ENCODE data around the gene SHB.

Gene SHB

DNA sequence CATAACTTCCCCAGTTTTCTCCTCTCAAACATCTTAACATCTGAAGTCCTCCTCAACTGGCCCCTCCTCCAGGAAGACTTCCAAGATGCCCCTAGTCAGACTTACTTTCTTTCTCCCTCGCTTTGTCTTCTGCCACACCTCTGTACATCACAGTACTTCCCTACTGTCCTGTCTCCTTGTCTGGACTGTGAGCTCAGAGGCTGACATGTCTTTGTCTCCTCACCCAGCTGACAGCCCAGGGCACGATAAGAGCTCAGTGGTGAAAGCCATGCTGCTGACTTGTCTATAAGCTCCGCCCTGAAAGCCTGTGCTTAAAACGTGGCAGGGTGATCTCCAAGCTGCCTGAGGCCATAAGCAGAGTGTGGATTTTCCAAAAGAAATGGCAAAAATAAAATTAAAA, 132.1 kb downstream of the SHB start:
- Histone ChIP-seq H3K36me3 (replicated peaks; ENCODE audit: insufficient read depth, low read length) (no peaks in the 10 kb centered on the region), H2AFZ (ENCODE audit: low read length) (no peak overlapping the region), H3K4me2 (ENCODE audit: low read depth, low read length) (no peak overlapping the region), H3F3A (ENCODE audit: insufficient read depth, low read length) (no peaks in the 10 kb centered on the region), H3K9me3 (replicated peaks; ENCODE audit: insufficient read depth, low read length) (no peaks in the 10 kb centered on the region), H3K9me2 (replicated peaks; ENCODE audit: insufficient read depth, low read length) (no peaks in the 10 kb centered on the region), H4K20me1 (ENCODE audit: insufficient read depth, low read length) (no peaks in the 10 kb centered on the region), H3K4me1 (ENCODE audit: low read length) (no peaks in the 10 kb centered on the region), H3K79me2 (ENCODE audit: low read length) (no peaks in the 10 kb centered on the region), H3K27me3 (replicated peaks; ENCODE audit: insufficient read depth, low read length) (no peaks in the 10 kb centered on the region), H3K27ac (ENCODE audit: low read length) (no peak overlapping the region), H3K4me3 (ENCODE audit: low read length) (no peak overlapping the region), H3K9ac (ENCODE audit: low read length) (no peak overlapping the region)
- DNase-seq, result no peak
- TF ChIP-seq EZH2phosphoT487 (IDR thresholded peaks at IDR 0.05; ENCODE audit: low read length) (no peak), EZH2 (optimal IDR thresholded peaks at IDR 0.05; ENCODE audit: low read depth, low read length) (no peak)
- TF ChIP-seq, protein P1, sequence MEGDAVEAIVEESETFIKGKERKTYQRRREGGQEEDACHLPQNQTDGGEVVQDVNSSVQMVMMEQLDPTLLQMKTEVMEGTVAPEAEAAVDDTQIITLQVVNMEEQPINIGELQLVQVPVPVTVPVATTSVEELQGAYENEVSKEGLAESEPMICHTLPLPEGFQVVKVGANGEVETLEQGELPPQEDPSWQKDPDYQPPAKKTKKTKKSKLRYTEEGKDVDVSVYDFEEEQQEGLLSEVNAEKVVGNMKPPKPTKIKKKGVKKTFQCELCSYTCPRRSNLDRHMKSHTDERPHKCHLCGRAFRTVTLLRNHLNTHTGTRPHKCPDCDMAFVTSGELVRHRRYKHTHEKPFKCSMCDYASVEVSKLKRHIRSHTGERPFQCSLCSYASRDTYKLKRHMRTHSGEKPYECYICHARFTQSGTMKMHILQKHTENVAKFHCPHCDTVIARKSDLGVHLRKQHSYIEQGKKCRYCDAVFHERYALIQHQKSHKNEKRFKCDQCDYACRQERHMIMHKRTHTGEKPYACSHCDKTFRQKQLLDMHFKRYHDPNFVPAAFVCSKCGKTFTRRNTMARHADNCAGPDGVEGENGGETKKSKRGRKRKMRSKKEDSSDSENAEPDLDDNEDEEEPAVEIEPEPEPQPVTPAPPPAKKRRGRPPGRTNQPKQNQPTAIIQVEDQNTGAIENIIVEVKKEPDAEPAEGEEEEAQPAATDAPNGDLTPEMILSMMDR (IDR thresholded peaks at IDR 0.05; ENCODE audit: low read length), result no peak

DNA sequence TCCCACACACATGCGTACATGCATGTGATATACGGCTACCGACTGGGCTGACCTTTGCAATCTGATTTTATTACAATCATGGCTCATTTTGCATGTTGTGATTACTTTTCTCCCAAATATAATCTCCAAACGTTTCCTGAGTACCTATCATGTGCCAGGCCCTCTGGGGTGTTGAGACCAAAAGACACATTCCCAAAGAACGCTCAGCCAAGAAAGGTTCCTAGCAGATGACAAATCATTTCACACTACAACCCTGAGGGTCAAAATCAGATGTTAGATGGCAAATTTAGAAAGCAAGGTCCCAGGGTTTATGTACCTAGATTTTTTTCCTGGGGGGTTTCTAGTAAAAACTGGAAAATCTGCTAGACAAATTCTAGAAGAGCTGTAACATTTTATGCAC, 132.7 kb downstream of the SHB start:
- no peaks in the 10 kb centered on the region for H3K36me3 ChIP-seq (replicated peaks; ENCODE audit: insufficient read depth, low read length)
- no peak overlapping the region for H3K4me2 ChIP-seq (ENCODE audit: low read depth, low read length)

DNA sequence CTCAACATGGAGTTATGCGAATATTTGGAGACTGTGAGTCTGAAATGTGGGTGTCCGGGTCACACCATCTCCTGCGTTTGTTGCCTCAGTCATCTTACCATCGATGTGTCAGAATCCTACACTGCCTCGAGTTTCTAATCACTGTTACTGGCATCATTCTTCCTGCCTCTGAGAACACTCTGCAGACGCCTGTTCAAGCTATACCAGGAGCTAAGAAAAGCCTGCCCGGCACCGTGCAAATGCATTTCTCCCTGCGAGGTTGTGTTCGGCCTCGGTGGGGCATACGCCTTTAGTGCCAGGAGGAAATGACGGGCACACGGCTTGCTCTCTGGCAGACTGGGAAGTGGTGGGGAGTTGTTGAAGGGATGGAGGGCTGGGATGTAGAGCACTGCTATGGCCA, 133.9 kb downstream of the SHB start:
- Histone ChIP-seq H3F3A (ENCODE audit: insufficient read depth, low read length) (no peaks in the 10 kb centered on the region), H3K9ac (ENCODE audit: low read length) (no peak overlapping the region), H3K4me1 (ENCODE audit: low read length) (no peaks in the 10 kb centered on the region), H3K27me3 (replicated peaks; ENCODE audit: insufficient read depth, low read length) (no peaks in the 10 kb centered on the region), H3K79me2 (ENCODE audit: low read length) (no peaks in the 10 kb centered on the region), H3K27ac (ENCODE audit: low read length) (no peak overlapping the region), H3K9me3 (replicated peaks; ENCODE audit: insufficient read depth, low read length) (no peaks in the 10 kb centered on the region), H3K4me2 (ENCODE audit: low read depth, low read length) (no peak overlapping the region), H3K9me2 (replicated peaks; ENCODE audit: insufficient read depth, low read length) (no peaks in the 10 kb centered on the region), H3K4me3 (ENCODE audit: low read length) (no peak overlapping the region), H4K20me1 (ENCODE audit: insufficient read depth, low read length) (no peaks in the 10 kb centered on the region), H3K36me3 (replicated peaks; ENCODE audit: insufficient read depth, low read length) (no peaks in the 10 kb centered on the region), H2AFZ (ENCODE audit: low read length) (no peak overlapping the region)
- no peak for DNase-seq
- TF ChIP-seq, protein P1 (IDR thresholded peaks at IDR 0.05; ENCODE audit: low read length), result no peak
- TF ChIP-seq EZH2phosphoT487 (IDR thresholded peaks at IDR 0.05; ENCODE audit: low read length), result no peak
- TF ChIP-seq EZH2 (optimal IDR thresholded peaks at IDR 0.05; ENCODE audit: low read depth, low read length), result no peak

More for the DNA sequence above, 132.7 kb downstream of the SHB start:
- DNase-seq, result no peak
- Histone ChIP-seq H3F3A (ENCODE audit: insufficient read depth, low read length) (no peaks in the 10 kb centered on the region), H3K9me2 (replicated peaks; ENCODE audit: insufficient read depth, low read length) (no peaks in the 10 kb centered on the region), H3K27ac (ENCODE audit: low read length) (no peak overlapping the region), H2AFZ (ENCODE audit: low read length) (no peak overlapping the region), H3K27me3 (replicated peaks; ENCODE audit: insufficient read depth, low read length) (no peaks in the 10 kb centered on the region), H3K4me1 (ENCODE audit: low read length) (no peaks in the 10 kb centered on the region), H3K9ac (ENCODE audit: low read length) (no peak overlapping the region), H3K4me3 (ENCODE audit: low read length) (no peak overlapping the region), H3K9me3 (replicated peaks; ENCODE audit: insufficient read depth, low read length) (no peaks in the 10 kb centered on the region), H3K79me2 (ENCODE audit: low read length) (no peaks in the 10 kb centered on the region), H4K20me1 (ENCODE audit: insufficient read depth, low read length) (no peaks in the 10 kb centered on the region)
- TF ChIP-seq EZH2phosphoT487 (IDR thresholded peaks at IDR 0.05; ENCODE audit: low read length), result no peak
- TF ChIP-seq EZH2 (optimal IDR thresholded peaks at IDR 0.05; ENCODE audit: low read depth, low read length), result no peak
- TF ChIP-seq, protein P1 (IDR thresholded peaks at IDR 0.05; ENCODE audit: low read length), result no peak
